Head of caudate nucleus (tissue), 42 donors: ENCODE data around the gene TVP23A.
"Not testable (repeated sequence)": the region's sequence is repeated elsewhere in the genome, so short reads cannot be mapped to it uniquely, and the experiment has no call there.

Source experiments
- DNase-seq, 42 donors: peaks; one replicate each; pipeline versions ENCODE4 v3.0.0 to v3.0.0-alpha.2; 2020 to 2021; ENCODE audit warnings: mixed read lengths in 7 of 42
- intact Hi-C: fragments of 100-400 bp; cut with DNase I; formaldehyde crosslinking; loops from one replicate; pipeline ENCODE4 v1.15.0; 2022

TVP23A gene

DNA sequence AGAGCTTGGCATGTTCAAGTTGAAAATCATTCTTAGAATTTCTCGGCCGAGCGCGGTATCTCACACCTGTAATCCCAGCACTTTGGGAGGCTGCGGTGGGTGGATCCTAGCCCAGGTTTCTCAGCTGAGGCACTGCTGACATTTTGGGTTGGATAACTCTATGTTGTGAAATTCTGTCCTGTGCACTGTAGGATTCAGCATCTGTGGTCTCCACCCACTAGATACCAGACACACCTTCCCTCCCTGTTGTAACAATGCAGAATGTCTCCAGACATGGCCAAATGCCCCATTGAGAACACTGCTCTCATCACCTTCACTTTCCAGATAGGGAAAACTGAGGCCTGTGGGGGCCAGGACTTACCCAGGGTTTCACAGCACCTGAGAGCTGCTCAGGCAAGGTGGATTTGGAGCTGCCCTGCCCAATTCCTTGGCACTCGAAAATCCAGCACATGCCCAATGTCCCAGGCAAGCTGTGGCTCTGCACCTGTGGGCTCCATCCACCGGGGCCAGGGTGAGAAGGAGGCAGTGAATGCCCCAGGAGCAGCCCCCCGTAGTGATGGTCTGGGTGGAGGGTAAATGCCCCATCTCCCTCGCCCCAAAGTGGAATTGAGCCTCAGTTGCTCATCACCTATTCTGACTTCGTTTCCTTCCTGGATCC, 20.2 kb upstream of the TVP23A start:
- intact Hi-C loops: no loop called here
- no peak for DNase-seq

DNA sequence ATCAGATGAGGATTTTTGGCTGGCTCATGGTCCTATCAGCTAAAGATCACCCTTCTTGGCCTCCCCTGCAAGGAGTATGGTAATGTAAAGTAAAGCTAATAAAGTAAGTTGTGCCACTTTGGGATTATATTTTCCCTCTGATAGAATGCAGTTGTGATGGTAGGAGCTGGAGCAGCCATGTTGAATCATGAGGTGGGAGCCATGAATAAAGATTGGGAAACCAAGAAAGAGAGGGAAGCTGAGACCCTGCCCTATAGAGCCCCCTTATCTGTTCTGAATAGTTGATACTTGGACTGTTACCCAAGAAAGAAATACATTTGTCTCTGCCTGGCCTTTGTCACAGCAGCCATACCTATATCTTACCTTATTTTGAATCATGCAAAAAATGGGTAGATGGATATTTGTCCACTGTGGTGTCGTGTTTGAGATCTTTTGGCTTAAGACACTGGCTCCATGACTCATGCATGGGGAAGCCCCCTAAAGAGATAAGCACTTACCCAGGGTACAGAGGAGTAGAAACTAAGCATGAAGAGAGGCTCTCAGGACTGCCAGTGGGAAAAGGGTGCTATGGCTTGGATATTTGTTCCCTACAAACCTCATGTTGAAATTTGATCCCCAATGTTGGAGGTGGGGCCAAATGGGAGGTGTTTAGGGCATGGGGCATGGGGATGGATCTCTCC, 17.7 kb upstream of the TVP23A start:
- intact Hi-C loops: no loop called here

DNA sequence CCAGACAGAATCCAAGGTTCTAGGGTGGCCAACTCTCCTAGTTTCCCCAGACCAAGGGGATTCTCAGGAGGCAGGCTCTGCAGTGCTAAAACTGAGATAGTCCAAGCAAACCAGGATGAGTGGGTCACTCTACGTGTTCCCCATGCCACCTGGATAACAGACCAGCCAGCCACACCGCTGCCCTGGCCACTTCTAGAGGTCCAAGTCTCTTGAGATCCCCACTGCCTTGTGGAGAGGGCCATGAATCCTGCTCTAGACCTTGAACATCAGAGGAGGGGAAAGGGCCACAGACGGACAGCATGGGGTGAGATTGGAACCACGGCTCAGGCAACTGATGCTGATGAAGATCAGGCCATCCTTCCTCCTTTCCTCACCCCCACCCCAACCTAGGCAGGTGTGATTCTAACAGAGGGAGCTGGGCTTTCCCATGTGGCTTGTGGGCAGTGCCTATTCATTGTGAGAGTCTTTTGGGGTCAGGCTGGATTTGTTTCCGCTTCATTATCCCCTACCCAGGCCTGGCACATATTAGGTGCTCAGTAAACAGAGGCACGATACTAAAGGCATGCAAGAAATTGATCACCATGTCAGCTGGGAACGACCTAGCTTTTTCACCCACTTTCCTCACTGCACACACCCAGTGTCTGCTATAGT, 16.8 kb upstream of the TVP23A start:
- no peak for DNase-seq
- intact Hi-C loops: no loop called here

More for the DNA sequence above, 17.7 kb upstream of the TVP23A start:
- DNase-seq: no peak

DNA sequence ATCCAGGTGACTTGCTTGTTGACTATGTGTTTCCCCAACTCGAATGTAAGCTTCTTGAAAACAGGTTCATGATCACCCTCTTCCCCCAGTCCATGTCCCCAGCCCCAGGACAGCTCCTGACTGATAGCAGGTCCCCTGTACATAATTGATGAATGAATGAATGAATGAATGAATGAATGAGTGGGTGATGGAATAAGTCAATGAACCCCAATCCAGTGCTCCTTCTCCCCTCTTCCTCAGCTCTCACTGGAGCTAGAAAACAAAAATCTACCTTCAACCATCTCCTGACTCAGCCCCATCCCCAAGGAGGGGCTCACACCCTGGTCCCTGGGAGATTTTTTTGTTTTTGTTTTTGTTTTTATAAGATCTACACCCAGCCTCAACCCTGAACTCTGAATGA, 16.2 kb upstream of the TVP23A start:
- DNase-seq: no peak
- intact Hi-C loops: no loop called here

DNA sequence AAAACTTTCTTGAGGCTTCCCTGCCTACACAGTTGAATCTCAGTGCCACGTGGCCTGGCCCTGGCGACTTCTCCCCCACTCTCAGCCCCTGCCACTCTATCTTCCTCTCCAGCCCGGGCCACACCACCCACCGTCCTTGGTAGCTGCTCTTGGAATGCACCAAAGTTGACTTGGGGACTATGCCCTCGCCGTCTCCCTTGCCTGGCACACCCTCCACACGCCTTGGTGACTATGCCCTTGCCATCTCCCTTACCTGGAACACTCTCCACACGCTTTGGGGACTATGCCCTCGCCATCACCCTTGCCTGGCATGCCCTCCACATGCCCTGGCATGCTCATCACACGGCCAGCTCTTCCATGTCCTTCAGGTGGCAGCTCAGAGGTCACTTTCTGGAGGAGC, 15.5 kb upstream of the TVP23A start:
- intact Hi-C loops: no loop called here
- DNase-seq: no peak

DNA sequence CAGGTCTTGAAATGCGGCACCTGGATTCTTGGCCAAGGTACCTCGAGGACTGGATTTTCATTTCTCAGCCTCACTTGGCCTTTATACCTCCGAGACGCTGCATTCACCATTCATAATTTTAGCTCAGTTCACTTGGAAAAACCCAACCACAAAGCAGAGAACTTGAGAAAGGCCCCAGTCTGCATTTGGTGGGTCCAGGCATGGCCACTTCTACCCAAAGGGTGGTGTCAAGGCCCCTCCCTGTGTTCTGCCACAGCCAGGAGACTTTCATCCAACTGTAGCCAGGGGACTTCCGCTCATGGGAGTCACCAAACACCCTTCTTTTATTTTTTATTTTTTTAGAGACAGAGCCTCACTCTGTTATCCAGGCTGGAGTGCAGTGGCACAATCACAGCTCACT, 14.7 kb upstream of the TVP23A start:
- no peak for DNase-seq
- intact Hi-C loops: no loop called here

DNA sequence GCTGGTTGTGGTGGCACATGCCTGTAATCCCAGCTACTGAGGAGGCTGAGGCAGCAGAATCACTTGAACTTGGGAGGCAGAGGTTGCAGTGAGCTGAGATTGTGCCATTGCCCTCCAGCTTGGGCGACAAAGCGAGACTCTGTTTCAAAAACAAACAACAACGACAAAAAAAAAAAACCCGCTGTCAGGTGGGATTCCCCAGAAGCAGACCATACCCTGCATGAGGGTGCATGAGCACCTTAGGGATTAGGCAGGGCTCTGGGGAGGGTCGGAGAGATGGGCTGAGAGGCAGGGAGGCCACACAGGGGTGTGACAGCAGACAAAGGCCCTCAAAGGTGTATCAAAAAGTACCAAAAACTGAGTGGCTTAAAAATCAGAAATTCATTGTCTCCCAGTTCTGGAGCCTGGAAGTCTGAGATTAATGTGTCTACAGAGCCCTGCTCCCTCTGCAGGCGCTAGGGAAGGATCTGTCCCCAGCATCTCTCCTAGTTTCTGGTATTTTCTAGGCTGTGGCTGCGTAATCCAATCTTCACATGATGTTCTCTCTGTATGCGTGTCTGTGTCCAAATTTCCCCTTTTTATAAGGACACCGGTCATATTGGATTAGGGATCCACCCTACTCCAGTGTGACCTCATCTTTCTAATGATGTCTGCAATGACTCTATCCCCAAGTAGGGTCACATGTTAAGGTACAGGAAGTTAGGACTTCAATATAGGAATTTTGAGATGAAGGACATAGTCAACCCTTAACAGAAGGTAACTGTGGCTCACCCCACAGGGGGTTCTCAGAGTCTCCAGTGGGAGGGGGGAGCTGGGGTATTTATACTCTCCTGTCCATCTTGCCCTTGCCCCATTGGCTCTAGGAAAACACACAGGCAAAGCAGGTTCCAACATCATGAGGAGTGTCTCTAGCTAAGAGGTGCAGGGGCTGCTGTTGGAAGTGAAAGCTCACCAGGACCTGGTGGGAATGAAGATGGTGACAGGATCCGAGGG, 13.6 kb upstream of the TVP23A start:
- DNase-seq: no peak
- intact Hi-C loops: no loop called here

DNA sequence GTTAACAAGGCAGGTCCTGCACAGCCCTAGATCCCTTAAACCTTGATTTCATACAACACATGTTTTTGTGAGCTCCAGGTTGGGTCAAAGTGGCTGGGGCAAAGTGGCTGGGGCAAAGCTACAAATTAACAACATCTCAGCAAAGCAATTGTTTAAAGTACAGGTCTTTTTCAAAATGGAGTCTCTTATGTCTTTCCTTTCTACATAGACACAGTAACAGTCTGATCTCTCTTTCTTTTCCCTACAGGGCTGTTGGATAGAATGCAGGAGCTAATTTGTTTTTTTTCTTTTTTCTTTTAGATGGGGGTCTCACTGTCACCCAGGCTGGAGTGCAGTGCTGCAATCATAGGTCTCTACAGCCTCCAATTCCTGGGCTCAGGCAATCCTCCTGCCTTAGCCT, 11.6 kb upstream of the TVP23A start:
- DNase-seq, intact Hi-C loops: not testable (repeated sequence)

DNA sequence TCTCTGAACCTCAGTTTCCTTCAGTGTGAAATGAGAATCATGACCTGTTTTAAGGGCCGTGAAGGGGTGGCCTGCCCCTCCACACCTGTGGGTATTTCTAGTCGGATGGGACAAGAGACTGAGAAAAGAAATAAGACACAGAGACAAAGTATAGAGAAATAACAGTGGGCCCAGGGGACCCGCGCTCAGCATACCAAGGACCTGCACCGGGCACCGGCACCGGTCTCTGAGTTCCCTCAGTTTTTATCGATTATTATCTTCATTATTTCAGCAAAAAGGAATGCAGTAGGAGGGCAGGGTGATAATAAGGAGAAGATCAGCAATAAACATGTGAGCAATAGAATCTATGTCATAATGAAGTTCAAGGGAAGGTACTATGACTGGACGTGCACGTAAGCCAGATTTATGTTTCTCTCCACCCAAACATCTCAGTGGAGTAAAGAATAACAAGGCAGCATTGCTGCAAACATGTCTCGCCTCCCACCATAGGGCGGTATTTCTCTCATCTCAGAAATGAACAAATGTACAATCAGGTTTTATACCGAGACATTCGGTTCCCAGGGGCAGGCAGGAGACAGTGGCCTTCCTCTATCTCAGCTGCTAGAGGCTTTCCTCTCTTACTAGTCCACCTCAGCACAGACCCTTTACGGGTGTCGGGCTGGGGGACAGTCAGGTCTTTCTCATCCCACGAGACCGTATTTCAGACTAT, 10.9 kb upstream of the TVP23A start:
- DNase-seq: not testable (repeated sequence)

DNA sequence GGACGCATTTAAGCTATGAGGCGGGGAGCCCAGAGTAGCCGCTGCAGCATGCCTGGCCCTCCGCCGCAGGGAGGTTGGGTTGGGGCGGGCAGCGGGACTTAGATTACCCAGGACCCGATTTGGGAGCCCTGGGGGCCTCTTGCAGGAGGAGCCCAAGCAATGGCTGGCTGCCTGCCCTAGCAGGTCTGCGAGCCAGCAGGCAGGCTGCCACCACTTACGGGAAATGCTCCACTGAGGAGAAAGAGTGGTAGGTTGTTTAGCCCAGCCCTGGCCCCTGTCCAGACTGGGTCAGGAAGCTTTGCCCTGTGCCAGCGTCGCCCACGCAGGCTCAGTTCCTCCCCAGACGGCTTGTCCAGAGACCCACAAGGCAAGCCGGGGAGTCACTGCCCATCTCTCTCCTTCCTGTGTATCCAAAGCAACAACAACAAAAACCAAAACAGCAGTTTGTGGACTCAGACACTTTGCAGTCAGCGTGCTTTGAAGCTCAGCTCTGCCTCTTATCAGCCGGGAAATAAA, 10.3 kb upstream of the TVP23A start:
- intact Hi-C loops: no loop called here
- DNase-seq: peak; percentile 52 to 94 (median 81)

More for the DNA sequence above, 10.9 kb upstream of the TVP23A start:
- intact Hi-C loops: not testable (repeated sequence)

DNA sequence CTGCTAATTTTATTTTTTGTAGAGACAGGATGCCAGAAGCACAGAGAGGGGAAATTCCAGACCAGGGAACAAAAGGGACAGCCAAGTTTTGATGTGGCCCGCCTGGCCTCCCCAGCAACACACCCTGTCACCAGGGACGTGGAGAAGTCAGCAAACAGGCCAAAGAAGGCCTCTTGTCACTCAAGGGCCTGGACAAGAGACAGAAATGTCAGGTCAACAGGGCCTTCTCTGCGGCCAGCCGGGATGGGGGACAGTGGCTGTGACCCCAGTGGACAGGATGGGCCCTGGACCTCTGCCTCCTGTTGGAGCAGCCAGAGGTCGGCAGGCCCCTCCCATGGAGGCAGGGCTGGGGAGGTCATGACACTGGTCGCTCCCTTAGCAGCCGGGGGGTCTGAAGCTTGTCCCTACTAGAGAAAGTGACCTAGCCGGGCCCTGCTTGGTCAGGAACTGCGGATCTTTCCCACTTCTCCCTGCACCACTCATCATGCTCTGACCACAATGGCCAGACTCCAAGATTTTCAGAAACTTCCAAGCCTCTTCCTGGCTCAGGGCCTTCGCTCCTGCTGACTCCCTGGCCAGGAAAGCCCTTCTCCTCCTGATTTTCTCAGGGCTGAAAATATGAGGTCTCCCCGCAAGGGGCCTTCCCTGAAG, 9.2 kb upstream of the TVP23A start:
- DNase-seq: peak in 18 of 42 donors; percentile 7 to 67 (median 34)
- intact Hi-C loops: no loop called here

DNA sequence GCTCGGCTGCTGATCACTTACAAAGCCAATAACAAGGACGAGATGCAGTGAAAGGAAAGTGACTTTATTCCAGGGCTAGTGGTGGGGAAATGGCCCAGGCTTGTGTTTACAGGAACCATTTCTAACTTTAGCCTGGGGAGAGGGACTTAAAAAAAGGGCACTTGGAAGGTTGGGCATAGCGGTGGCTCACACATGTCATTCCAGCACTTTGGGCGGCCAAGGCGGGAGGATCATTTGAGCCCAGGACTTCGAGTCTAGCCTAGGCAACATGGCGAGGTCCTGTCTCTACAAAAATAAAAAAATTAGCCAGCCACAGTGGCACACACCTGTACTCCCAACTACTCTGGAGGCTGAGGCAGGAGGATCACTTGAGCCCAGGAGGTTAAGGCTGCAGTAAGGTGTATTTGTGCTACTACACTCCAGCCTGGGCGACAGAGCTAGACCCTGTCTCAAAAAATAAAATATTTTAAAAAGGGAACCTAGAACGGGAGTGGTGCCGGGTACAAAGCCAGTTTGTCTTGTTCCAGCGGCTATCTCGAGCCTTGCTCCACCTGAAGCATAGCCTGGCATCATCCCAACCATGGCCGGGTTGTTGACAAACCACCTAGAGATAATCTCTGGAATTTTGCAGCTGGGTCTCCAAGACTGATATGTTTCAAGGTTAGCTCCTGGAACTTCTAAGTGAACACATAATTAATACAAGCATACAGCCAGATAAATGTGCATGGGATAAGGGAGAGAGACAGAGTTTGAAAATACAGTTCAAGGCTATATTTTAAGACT, 5.7 kb upstream of the TVP23A start:
- intact Hi-C loops: no loop called here
- DNase-seq: no peak

DNA sequence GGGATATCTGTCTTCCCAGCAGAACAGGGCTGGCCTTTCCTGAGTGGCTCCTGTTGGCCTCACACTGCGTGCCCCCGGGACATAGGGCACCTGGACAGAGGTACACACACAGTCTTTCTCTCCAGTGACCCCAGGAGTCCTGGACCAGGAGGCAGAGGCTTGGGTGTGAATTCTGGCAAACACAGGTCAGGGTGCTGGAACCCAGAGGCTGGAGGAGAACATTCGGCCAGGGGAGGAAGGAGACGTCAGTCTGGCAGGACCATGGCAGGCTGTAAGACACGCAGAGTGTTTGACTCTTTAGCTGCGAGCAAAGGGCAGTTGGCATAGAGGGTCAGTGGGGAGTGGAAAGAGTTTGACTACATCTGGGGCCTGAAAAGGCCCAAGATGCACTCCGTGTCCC, 4.1 kb upstream of the TVP23A start:
- intact Hi-C loops: no loop called here
- DNase-seq: no peak

DNA sequence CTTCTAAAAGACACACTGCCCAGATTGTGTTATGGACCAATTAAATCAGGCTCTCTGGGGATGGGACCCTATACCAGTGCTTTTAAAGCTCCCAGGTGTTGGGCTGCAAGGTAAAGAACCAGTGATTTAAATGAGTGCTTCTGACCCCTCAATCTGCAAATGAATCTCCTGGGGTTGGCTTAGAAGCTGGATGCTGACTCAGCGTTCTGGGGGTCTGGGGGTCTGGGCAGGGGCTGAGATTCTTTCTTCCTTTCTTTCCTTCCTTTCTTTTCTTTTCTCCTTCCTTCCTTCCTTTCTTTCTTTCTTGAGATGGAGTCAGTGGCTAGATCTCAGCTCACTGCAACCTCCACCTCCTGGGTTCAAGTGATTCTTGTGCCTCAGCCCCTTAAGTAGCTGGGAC, 2.0 kb upstream of the TVP23A start:
- no peak for DNase-seq
- intact Hi-C loops: no loop called here

DNA sequence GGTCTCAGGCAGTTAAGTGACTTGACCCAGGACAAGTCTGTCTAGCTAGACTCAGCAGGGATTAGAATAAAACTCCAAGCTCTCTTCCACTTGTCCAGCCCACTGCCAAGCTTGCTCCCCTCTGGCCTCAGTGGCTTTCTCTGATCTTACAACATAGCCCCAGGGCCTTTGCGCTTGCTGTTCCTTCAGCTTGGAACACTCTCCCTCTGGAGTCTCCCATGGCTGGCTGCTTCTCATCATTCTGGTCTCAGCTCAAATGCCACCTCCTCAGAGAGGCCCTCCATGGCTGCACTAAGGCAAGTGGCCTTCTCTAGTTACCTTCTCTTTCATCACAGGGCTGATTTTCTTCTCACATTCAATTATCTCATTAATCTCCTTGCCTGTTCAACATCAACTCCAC, 1.1 kb downstream of the TVP23A start:
- DNase-seq: no peak
- intact Hi-C loops: no loop called here

DNA sequence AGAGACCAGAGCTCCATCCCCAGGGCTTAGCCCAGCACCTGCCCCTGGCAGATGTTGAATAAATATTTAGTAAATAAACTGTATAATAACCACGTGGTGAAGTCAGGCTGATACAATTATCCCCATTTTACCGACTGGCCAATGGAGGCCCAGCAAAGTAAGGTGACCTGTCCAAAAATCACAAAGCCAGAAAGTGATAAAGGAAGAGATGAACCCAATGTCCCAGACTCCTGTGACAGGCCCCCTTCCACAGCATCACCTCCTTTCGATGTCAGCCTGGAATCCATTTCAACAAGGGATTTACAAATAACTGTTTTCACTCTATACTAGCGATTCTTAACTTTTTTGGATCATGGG, 5.5 kb downstream of the TVP23A start:
- no peak for DNase-seq
- intact Hi-C loops: no loop called here

DNA sequence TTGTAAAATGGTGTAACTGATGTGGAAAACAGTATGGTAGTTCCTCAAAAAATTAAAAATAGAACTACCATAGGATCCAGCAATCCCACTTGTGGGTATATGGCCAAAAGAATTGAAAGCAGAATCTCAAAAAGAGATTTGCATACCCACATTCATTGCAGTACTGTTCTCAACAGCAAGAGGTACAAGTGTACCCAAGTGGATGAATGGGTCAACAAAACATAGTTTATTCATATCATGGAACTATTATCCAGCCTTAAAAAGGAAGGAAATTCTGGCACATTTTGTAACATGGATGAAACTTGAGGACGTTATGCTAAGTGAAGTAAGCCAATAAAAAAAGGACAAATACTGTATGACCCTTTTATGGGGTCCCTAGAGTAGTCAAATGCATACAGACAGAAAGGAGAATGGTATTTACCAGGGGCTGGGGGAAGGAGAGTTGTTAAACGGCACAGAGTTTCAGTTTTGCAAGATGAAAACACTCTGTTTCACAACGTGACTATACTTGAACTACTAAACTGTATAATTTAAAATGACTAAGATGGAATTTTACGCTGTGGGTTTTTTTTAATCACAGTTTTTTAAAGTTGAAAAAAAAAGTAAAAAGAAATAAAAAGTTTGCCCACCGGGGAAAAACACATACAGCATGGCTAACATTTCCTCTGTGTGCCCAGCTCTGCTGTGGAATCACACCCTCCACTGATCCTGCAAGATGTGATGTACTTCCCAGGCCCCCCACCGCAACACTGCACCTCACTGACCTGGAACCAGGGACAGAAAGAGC, 6.1 kb downstream of the TVP23A start:
- intact Hi-C loops: no loop called here
- no peak for DNase-seq
